Keratinocyte (primary cell): ENCODE measurements around the gene GLI3. TPM values are rescaled to one million over a fixed set of nuclear protein-coding genes. Genes with fewer than 3 reads are reported as not detected.

Experiments
- DNase-seq: peaks from one replicate; pipeline ENCODE4 v3.0.0-alpha.2; 2011; ENCODE audit warnings: low read depth, missing footprints, low spot score
- FAIRE-seq: peaks from 2 replicates; lab custom pipeline; 2011; peaks lifted over from hg19 to GRCh38; lab: Jason Lieb, UNC
- H2AFZ ChIP-seq: 2 replicates; pipeline ENCODE4 v1.6.0; 2012; ENCODE audit warnings: low read length, control low read depth, inconsistent platforms; ENCODE audit not compliant: control insufficient read depth
- H3K27ac ChIP-seq: 2 replicates; pipeline ENCODE4 v1.5.1; 2011; ENCODE audit warnings: low read length; ENCODE audit not compliant: control insufficient read depth, insufficient read depth
- H3K27me3 ChIP-seq: 3 replicates; pipeline ENCODE4 v1.6.0; 2011; ENCODE audit warnings: low read length; ENCODE audit not compliant: control insufficient read depth, insufficient read depth; ENCODE audit errors: extremely low read depth
- H3K36me3 ChIP-seq, 2 experiments: 2 replicates in 1 of 2; 3 replicates in 1 of 2; pipeline ENCODE4 v1.5.1; 2011; ENCODE audit warnings: low read length in 2 of 2, mild to moderate bottlenecking in 1 of 2; ENCODE audit not compliant: control insufficient read depth in 2 of 2, insufficient read depth in 2 of 2; ENCODE audit errors: extremely low read depth in 1 of 2
- H3K4me1 ChIP-seq: 3 replicates; pipeline ENCODE4 v1.5.1; 2011; ENCODE audit warnings: low read length; ENCODE audit not compliant: control insufficient read depth, insufficient read depth; ENCODE audit errors: extremely low read depth
- H3K4me2 ChIP-seq: 3 replicates; pipeline ENCODE4 v1.6.0; 2011; ENCODE audit warnings: low read depth, low read length; ENCODE audit not compliant: control insufficient read depth, insufficient read depth; ENCODE audit errors: extremely low read depth
- H3K4me3 ChIP-seq, 3 experiments: fragments of 200-600 bp in 1 of 3; sonication (generic) in 1 of 3; 2 replicates in 2 of 3; 3 replicates in 1 of 3; pipeline ENCODE4 v1.5.1; 2011 to 2016; ENCODE audit warnings: low read length in 3 of 3, mild to moderate bottlenecking in 3 of 3, control low read depth in 2 of 3, inconsistent platforms in 1 of 3, low read depth in 1 of 3, mixed read lengths in 1 of 3, mixed run types in 1 of 3, moderate library complexity in 1 of 3; ENCODE audit not compliant: control insufficient read depth in 2 of 3, insufficient read depth in 2 of 3; ENCODE audit errors: extremely low read depth in 1 of 3
- H3K79me2 ChIP-seq: 2 replicates; pipeline ENCODE4 v1.6.0; 2012; ENCODE audit warnings: low read length; ENCODE audit not compliant: control insufficient read depth, insufficient read depth
- H3K9ac ChIP-seq: 3 replicates; pipeline ENCODE4 v1.6.0; 2011; ENCODE audit warnings: low read length; ENCODE audit not compliant: control insufficient read depth, insufficient read depth; ENCODE audit errors: extremely low read depth
- H3K9me1 ChIP-seq: 3 replicates; pipeline ENCODE4 v1.6.0; 2011; ENCODE audit warnings: low read length; ENCODE audit not compliant: control insufficient read depth, insufficient read depth; ENCODE audit errors: extremely low read depth
- H3K9me3 ChIP-seq: 2 replicates; pipeline ENCODE4 v1.5.1; 2012; ENCODE audit warnings: low read depth, low read length; ENCODE audit not compliant: control insufficient read depth
- H4K20me1 ChIP-seq: 3 replicates; pipeline ENCODE4 v1.6.0; 2011; ENCODE audit warnings: low read length; ENCODE audit not compliant: control insufficient read depth, insufficient read depth; ENCODE audit errors: extremely low read depth
- EZH2 ChIP-seq: IDR thresholded peaks from one replicate; pipeline ENCODE4 v1.6.1; 2012; ENCODE audit warnings: inconsistent platforms, mild to moderate bottlenecking, low read length, moderate library complexity
- dilution Hi-C: fragments of 300-500 bp; cut with MboI; formaldehyde crosslinking; loops from one replicate; pipeline ENCODE4 v1.7.0; 2020; ENCODE audit warnings: low sequenced_read_pairs; ENCODE audit not compliant: extremely low pct_ligation_motif_present
- polyA plus RNA-seq, 5 experiments: library from polyadenylated mRNA; depleted of rRNA in 3 of 5; stranded (reverse) in 3 of 5; stranded (forward) in 1 of 5; unstranded in 1 of 5; fragments of >200 nt; gene quantifications; 1 replicate in 1 of 5; 2 replicates in 3 of 5; 3 replicates in 1 of 5; pipeline versions ENCODE4 v1.2.1 to v1.2.3, GENCODE V29; 2011 to 2012; ENCODE audit warnings: missing spikeins in 2 of 5, low read depth in 1 of 5, low replicate concordance in 1 of 5
- TF ChIP-seq, protein P1 (sequence below), 3 experiments: IDR thresholded peaks in 1 of 3; conservative IDR thresholded peaks in 1 of 3; optimal IDR thresholded peaks in 1 of 3; 2 replicates in 2 of 3; 3 replicates in 1 of 3; pipeline versions ENCODE3 to v1.5.1; 2011; ENCODE audit warnings: low read length in 3 of 3, mild to moderate bottlenecking in 3 of 3, moderate library complexity in 2 of 3, control low read depth in 1 of 3, inconsistent platforms in 1 of 3; ENCODE audit not compliant: insufficient read depth in 2 of 3; ENCODE audit errors: extremely low read depth in 1 of 3

The GLI3 gene
- polyA plus RNA-seq, 1 donor (not counting 4 experiments of a cell fraction or from before 2014, with no cell fraction given): 3.6 TPM

GRCh38 chr7:41965951-41966505 is 271.0 kb downstream of the GLI3 start:
- Histone ChIP-seq H2AFZ (no peak overlapping the region), H3K9ac (no peak overlapping the region), H3K4me3 (no peak overlapping the region), H3K36me3 (peaks cover 16 to 17% of the 10 kb centered on the region in 2 experiments), H3K27ac (no peak overlapping the region), H3K9me1 (peaks cover 3% of the 10 kb centered on the region), H4K20me1 (no peaks in the 10 kb centered on the region), H3K27me3 (no peaks in the 10 kb centered on the region), H3K79me2 (no peaks in the 10 kb centered on the region), H3K4me2 (no peak overlapping the region), H3K9me3 (no peaks in the 10 kb centered on the region), H3K4me1 (no peaks in the 10 kb centered on the region)
- FAIRE-seq: no peak
- DNase-seq: no peak
- TF ChIP-seq EZH2: no peak
- TF ChIP-seq, protein P1, sequence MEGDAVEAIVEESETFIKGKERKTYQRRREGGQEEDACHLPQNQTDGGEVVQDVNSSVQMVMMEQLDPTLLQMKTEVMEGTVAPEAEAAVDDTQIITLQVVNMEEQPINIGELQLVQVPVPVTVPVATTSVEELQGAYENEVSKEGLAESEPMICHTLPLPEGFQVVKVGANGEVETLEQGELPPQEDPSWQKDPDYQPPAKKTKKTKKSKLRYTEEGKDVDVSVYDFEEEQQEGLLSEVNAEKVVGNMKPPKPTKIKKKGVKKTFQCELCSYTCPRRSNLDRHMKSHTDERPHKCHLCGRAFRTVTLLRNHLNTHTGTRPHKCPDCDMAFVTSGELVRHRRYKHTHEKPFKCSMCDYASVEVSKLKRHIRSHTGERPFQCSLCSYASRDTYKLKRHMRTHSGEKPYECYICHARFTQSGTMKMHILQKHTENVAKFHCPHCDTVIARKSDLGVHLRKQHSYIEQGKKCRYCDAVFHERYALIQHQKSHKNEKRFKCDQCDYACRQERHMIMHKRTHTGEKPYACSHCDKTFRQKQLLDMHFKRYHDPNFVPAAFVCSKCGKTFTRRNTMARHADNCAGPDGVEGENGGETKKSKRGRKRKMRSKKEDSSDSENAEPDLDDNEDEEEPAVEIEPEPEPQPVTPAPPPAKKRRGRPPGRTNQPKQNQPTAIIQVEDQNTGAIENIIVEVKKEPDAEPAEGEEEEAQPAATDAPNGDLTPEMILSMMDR (optimal IDR thresholded peaks at IDR 0.05 in 1 of 3, IDR thresholded peaks at IDR 0.05 in 1 of 3, conservative IDR thresholded peaks at IDR 0.05 in 1 of 3; ENCODE audit: extremely low read depth in 1 of 3, insufficient read depth in 2 of 3, low read length in 3 of 3): no peak
- dilution Hi-C loops: no loop called here

GRCh38 chr7:41964849-41965745 is 271.9 kb downstream of the GLI3 start:
- dilution Hi-C loops: no loop called here
- H3K9me3 ChIP-seq: no peaks in the 10 kb centered on the region
- peaks cover 3% of the 10 kb centered on the region for H3K9me1 ChIP-seq
- TF ChIP-seq, protein P1 (optimal IDR thresholded peaks at IDR 0.05 in 1 of 3, IDR thresholded peaks at IDR 0.05 in 1 of 3, conservative IDR thresholded peaks at IDR 0.05 in 1 of 3; ENCODE audit: extremely low read depth in 1 of 3, insufficient read depth in 2 of 3, low read length in 3 of 3): no peak
- no peak for TF ChIP-seq EZH2
- no peaks in the 10 kb centered on the region for H3K79me2 ChIP-seq
- H4K20me1 ChIP-seq: no peaks in the 10 kb centered on the region
- no peak overlapping the region for H3K9ac ChIP-seq
- no peaks in the 10 kb centered on the region for H3K4me1 ChIP-seq
- H3K27ac ChIP-seq: no peak overlapping the region
- H3K4me2 ChIP-seq: no peak overlapping the region
- DNase-seq (no peak), FAIRE-seq (no peak)
- H2AFZ ChIP-seq: no peak overlapping the region
- H3K27me3 ChIP-seq: no peaks in the 10 kb centered on the region
- no peak overlapping the region for H3K4me3 ChIP-seq
- H3K36me3 ChIP-seq: peaks cover 16 to 17% of the 10 kb centered on the region in 2 experiments
